GM12878 (cell line): ENCODE measurements around the gene CACNA1D. TPM values are rescaled to one million over a fixed set of nuclear protein-coding genes. Genes with fewer than 3 reads are reported as not detected.

ENCODE experiments used
- ATAC-seq: fragments of 200-7000 bp; cut with Tn5 transposase; 3 replicates; pipeline ENCODE4 v1.9.1; 2020; ENCODE audit warnings: mild to moderate bottlenecking, moderate library complexity
- BruUV-seq: library from RNA; stranded (reverse); fragments of 400-500 nt; replicated peaks from 2 replicates; lab custom pipeline; 2021; lab: Mats Ljungman, UMichigan
- CTCF ChIA-PET: fragments of 300-600 bp; sonication (Branson Sonifier 250); formaldehyde crosslinking; extraction: SDS; loops from one replicate; lab custom pipeline; 2021; ENCODE audit warnings: inconsistent platforms; lab: Yijun Ruan, JAX
- POLR2A ChIA-PET: fragments of 350-600 bp; formaldehyde crosslinking; extraction: SDS; loops from one replicate; lab custom pipeline; 2021; ENCODE audit warnings: inconsistent platforms; lab: Charles Lee
- RAD21 ChIA-PET: fragments of 300-600 bp; sonication (Branson Sonifier 250); formaldehyde crosslinking; loops from one replicate; lab custom pipeline; 2023; ENCODE audit warnings: antibody characterized with exemption; ENCODE audit not compliant: unreplicated experiment; lab: Charles Lee
- SMC1A ChIA-PET: fragments of 300-600 bp; sonication (Branson Sonifier 250); formaldehyde crosslinking; loops from one replicate; lab custom pipeline; 2023; ENCODE audit not compliant: unreplicated experiment, uncharacterized antibody; lab: Charles Lee
- DNase-seq: peaks from one replicate; pipeline ENCODE4 v3.0.0-alpha.2; 2011; ENCODE audit warnings: low read depth, low spot score
- FAIRE-seq: peaks from 3 replicates; lab custom pipeline; 2011; peaks lifted over from hg19 to GRCh38; lab: Jason Lieb, UNC
- H2AFZ ChIP-seq: 2 replicates; pipeline ENCODE4 v1.6.0; 2011; ENCODE audit warnings: low read depth, low read length, control low read depth; ENCODE audit not compliant: control insufficient read depth
- H3K27ac ChIP-seq: 2 replicates; pipeline ENCODE4 v1.5.1; 2011; ENCODE audit warnings: control low read depth; ENCODE audit not compliant: control insufficient read depth, insufficient read depth
- H3K27me3 ChIP-seq, 2 experiments: replicated peaks in 1 of 2; 2 replicates each; pipeline versions ENCODE4 v1.6.0 to v1.6.1; 2011; ENCODE audit warnings: low read length in 1 of 2; ENCODE audit not compliant: control insufficient read depth in 2 of 2, insufficient read depth in 2 of 2
- H3K36me3 ChIP-seq, 2 experiments: 2 replicates each; pipeline ENCODE4 v1.5.1; 2011; ENCODE audit warnings: low read length in 1 of 2; ENCODE audit not compliant: control insufficient read depth in 2 of 2, insufficient read depth in 2 of 2
- H3K4me1 ChIP-seq: 2 replicates; pipeline ENCODE4 v1.6.1; 2011; ENCODE audit warnings: mild to moderate bottlenecking, low read length, moderate library complexity, mixed read lengths; ENCODE audit not compliant: control insufficient read depth, insufficient read depth
- H3K4me2 ChIP-seq: 2 replicates; pipeline ENCODE4 v1.6.0; 2011; ENCODE audit warnings: control low read depth; ENCODE audit not compliant: control insufficient read depth, insufficient read depth
- H3K4me3 ChIP-seq: fragments of 200-600 bp; sonication (generic); 2 replicates; pipeline ENCODE4 v1.5.1; 2016
- H3K79me2 ChIP-seq: 2 replicates; pipeline ENCODE4 v1.6.0; 2011; ENCODE audit warnings: low read length; ENCODE audit not compliant: control insufficient read depth, insufficient read depth
- H3K9ac ChIP-seq: 2 replicates; pipeline ENCODE4 v1.8.0; 2011; ENCODE audit warnings: low read length, control low read depth, mixed read lengths; ENCODE audit not compliant: control insufficient read depth, insufficient read depth
- H3K9me3 ChIP-seq: replicated peaks from 3 replicates; pipeline ENCODE4 v1.5.1; 2011; ENCODE audit warnings: mild to moderate bottlenecking, low read length; ENCODE audit not compliant: control insufficient read depth, insufficient read depth
- H4K20me1 ChIP-seq: 2 replicates; pipeline ENCODE4 v1.6.0; 2011; ENCODE audit not compliant: control insufficient read depth, insufficient read depth
- KDM1A ChIP-seq: fragments of 200-600 bp; sonication (generic); IDR thresholded peaks from 2 replicates; pipeline ENCODE4 v1.6.1; 2016; ENCODE audit warnings: borderline replicate concordance
- NFYA ChIP-seq: IDR thresholded peaks from 2 replicates; pipeline ENCODE4 v1.6.1; 2011; ENCODE audit warnings: low read depth, mild to moderate bottlenecking, low read length, improper control_type of control experiment, borderline replicate concordance
- RELB ChIP-seq: fragments of 450-650 bp; IDR thresholded peaks from 2 replicates; pipeline ENCODE4 v1.6.1; 2017; ENCODE audit warnings: low read depth, mild to moderate bottlenecking, moderate library complexity
- YBX1 ChIP-seq: fragments of 450-650 bp; IDR thresholded peaks from 2 replicates; pipeline ENCODE4 v1.6.1; 2016; ENCODE audit warnings: antibody characterized with exemption
- ZBTB4 ChIP-seq: fragments of 450-650 bp; formaldehyde crosslinking; IDR thresholded peaks from 2 replicates; pipeline ENCODE4 v1.4.0; 2022; ENCODE audit warnings: mild to moderate bottlenecking, moderate library complexity
- ZNF622 ChIP-seq: fragments of 450-650 bp; IDR thresholded peaks from 2 replicates; pipeline ENCODE4 v1.6.1; 2017; ENCODE audit warnings: mild to moderate bottlenecking, inconsistent platforms
- WGBS: methylation state at CpG from one replicate; pipeline ENCODE4 v1.1.6; 2016; ENCODE audit warnings: low lambda C conversion rate; ENCODE audit not compliant: insufficient replicate concordance, insufficient coverage; ENCODE audit errors: missing lambda C conversion rate; 5-methylcytosine and 5-hydroxymethylcytosine counted together
- in situ Hi-C: fragments of 300-500 bp; cut with MboI; formaldehyde crosslinking; loops from 9 replicates; pipeline ENCODE4 v1.14.3; 2018; ENCODE audit warnings: mixed read lengths
- intact Hi-C: fragments of 100-400 bp; cut with micrococcal nuclease; formaldehyde crosslinking; loops from one replicate; pipeline ENCODE4 v1.14.2; 2022; ENCODE audit not compliant: unreplicated experiment
- polyA plus RNA-seq, 11 experiments: library from polyadenylated mRNA; depleted of rRNA in 4 of 11; unstranded in 6 of 11; stranded (reverse) in 5 of 11; fragments of >200 nt; fragmentation: Nextera tagmentation in 4 of 11; fragmentation: Illumina TruSeq in 1 of 11; extraction: Ambion mirVana in 4 of 11; extraction: Trizol in 1 of 11; gene quantifications; 1 replicate in 1 of 11; 2 replicates in 10 of 11; pipeline versions ENCODE4 v1.2.1 to v1.2.3, GENCODE V29; 2011 to 2016; ENCODE audit warnings: inconsistent platforms in 2 of 11, missing spikeins in 2 of 11, low read depth in 1 of 11
- total RNA-seq, 4 experiments: library from RNA; depleted of rRNA in 3 of 4; stranded (reverse); fragments of >200 nt in 3 of 4; fragmentation: Illumina TruSeq in 1 of 4; extraction: Trizol in 1 of 4; gene quantifications; 2 replicates each; pipeline versions ENCODE4 v1.2.1 to v1.2.3, GENCODE V29; 2013 to 2021
- TF ChIP-seq, protein P1 (sequence below): IDR thresholded peaks from 2 replicates; pipeline ENCODE4 v1.6.1; 2012; ENCODE audit warnings: mild to moderate bottlenecking, low read depth, low read length
- TF ChIP-seq, protein P2 (sequence below): IDR thresholded peaks from 2 replicates; pipeline ENCODE4 v1.6.1; 2011; ENCODE audit warnings: mild to moderate bottlenecking, low read depth, low read length, moderate library complexity; ENCODE audit not compliant: insufficient replicate concordance
- TF ChIP-seq, protein P3 (sequence below): fragments of 450-650 bp; conservative IDR thresholded peaks from 2 replicates; pipeline ENCODE4 v1.6.1; 2017; ENCODE audit warnings: mild to moderate bottlenecking, moderate library complexity

CACNA1D gene
- total and polyA plus RNA-seq, 10 of the 15 experiments (the other 5 are each of a cell fraction or from before 2014, with no cell fraction given) = 0.21 to 24.4 (median 1.6) TPM

DNA sequence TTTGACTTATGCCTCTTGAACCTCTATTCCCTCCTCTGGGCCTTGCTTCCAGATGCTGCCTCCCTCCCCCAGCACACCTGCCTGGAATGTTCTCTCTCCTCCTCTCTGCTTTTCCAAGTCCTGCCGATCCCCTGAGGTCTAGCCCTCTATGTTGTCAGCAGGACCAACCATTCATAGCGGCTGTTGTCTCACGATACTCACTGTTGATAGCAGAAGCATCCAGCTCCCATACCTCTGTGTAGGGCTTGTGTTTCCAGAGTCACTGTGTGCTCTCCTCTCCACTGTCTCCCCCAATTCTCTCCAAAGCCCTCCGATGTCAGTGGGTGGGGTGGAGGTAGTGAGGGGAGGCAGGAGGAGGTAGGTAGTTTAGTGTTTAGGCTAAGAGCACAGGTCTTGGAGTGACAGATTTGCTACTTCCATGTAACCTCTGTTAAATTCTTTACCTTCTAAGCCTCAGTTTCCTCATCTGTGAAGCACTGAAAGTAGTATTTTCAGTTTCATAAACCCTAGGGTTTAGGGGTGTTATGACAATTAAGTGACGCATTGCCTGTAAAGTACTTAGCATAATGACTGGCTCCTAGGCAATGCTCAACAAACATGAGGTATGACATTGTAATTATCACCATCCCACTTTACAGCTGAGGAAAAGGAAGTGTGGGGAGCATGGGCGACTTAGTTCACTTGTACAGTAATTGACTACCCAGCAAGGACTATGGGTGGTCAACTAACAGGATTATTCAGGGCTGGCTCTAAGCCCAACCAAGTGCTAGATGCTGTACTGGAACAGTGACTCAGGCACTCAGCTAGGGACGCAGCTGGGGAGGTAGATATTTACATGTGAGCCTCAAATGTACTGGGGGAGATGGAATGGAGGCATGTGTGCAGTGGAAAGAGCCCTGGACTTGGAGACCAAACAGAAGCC lies 122.8 kb downstream of the CACNA1D start:
- in situ Hi-C loops (no loop called here), intact Hi-C loops (no loop called here)
- ChIA-PET POLR2A (interaction anchor here (0.6 kb wide), 1 partner anchor 32 kb away, joined by 3 read pairs; no protein-coding TSS in a partner anchor), CTCF (interaction anchor here (0.5 to 1.1 kb wide), 2 partner anchors 93 to 169 kb away, joined by 3 to 4 read pairs; no protein-coding TSS in a partner anchor), SMC1A (interaction anchor here (0.9 to 1.0 kb wide), 2 partner anchors 21 to 25 kb away, joined by 3 read pairs; no protein-coding TSS in a partner anchor), RAD21 (no interaction called here)
- H3K36me3 ChIP-seq = no peaks in the 10 kb centered on the region
- no peak overlapping the region for H3K27ac ChIP-seq
- ATAC-seq (peak; percentile 57), DNase-seq (no peak), FAIRE-seq (no peak)
- H4K20me1 ChIP-seq = no peaks in the 10 kb centered on the region
- H3K27me3 ChIP-seq = peaks cover 0 to 3% of the 10 kb centered on the region in 2 experiments; a peak in 1 of 4 replicates
- H2AFZ ChIP-seq = no peak overlapping the region
- H3K9me3 ChIP-seq = no peaks in the 10 kb centered on the region; the same call in 2 of the 3 replicates
- no peak overlapping the region for H3K9ac ChIP-seq
- H3K4me3 ChIP-seq = no peak overlapping the region
- no peaks in the 10 kb centered on the region for H3K4me1 ChIP-seq
- BruUV-seq = no TSS peak
- no peaks in the 10 kb centered on the region for H3K79me2 ChIP-seq
- 38% methylated on average over 7 of the region's 7 CpGs for WGBS
- no peak overlapping the region for H3K4me2 ChIP-seq
- TF ChIP-seq ZNF622 (no peak), NFYA (no peak), YBX1 (no peak), KDM1A (no peak), ZBTB4 (no peak), RELB (no peak)
- TF ChIP-seq, protein P1, sequence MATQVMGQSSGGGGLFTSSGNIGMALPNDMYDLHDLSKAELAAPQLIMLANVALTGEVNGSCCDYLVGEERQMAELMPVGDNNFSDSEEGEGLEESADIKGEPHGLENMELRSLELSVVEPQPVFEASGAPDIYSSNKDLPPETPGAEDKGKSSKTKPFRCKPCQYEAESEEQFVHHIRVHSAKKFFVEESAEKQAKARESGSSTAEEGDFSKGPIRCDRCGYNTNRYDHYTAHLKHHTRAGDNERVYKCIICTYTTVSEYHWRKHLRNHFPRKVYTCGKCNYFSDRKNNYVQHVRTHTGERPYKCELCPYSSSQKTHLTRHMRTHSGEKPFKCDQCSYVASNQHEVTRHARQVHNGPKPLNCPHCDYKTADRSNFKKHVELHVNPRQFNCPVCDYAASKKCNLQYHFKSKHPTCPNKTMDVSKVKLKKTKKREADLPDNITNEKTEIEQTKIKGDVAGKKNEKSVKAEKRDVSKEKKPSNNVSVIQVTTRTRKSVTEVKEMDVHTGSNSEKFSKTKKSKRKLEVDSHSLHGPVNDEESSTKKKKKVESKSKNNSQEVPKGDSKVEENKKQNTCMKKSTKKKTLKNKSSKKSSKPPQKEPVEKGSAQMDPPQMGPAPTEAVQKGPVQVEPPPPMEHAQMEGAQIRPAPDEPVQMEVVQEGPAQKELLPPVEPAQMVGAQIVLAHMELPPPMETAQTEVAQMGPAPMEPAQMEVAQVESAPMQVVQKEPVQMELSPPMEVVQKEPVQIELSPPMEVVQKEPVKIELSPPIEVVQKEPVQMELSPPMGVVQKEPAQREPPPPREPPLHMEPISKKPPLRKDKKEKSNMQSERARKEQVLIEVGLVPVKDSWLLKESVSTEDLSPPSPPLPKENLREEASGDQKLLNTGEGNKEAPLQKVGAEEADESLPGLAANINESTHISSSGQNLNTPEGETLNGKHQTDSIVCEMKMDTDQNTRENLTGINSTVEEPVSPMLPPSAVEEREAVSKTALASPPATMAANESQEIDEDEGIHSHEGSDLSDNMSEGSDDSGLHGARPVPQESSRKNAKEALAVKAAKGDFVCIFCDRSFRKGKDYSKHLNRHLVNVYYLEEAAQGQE = no peak
- TF ChIP-seq, protein P2, sequence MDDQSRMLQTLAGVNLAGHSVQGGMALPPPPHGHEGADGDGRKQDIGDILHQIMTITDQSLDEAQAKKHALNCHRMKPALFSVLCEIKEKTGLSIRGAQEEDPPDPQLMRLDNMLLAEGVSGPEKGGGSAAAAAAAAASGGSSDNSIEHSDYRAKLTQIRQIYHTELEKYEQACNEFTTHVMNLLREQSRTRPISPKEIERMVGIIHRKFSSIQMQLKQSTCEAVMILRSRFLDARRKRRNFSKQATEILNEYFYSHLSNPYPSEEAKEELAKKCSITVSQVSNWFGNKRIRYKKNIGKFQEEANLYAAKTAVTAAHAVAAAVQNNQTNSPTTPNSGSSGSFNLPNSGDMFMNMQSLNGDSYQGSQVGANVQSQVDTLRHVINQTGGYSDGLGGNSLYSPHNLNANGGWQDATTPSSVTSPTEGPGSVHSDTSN = no peak
- TF ChIP-seq, protein P3, sequence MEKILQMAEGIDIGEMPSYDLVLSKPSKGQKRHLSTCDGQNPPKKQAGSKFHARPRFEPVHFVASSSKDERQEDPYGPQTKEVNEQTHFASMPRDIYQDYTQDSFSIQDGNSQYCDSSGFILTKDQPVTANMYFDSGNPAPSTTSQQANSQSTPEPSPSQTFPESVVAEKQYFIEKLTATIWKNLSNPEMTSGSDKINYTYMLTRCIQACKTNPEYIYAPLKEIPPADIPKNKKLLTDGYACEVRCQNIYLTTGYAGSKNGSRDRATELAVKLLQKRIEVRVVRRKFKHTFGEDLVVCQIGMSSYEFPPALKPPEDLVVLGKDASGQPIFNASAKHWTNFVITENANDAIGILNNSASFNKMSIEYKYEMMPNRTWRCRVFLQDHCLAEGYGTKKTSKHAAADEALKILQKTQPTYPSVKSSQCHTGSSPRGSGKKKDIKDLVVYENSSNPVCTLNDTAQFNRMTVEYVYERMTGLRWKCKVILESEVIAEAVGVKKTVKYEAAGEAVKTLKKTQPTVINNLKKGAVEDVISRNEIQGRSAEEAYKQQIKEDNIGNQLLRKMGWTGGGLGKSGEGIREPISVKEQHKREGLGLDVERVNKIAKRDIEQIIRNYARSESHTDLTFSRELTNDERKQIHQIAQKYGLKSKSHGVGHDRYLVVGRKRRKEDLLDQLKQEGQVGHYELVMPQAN = no peak
